VCaP (cell line): ENCODE data around the gene ARMC9.
"Not testable (repeated sequence)": the region's sequence is repeated elsewhere in the genome, so short reads cannot be mapped to it uniquely, and the experiment has no call there.

Experiments
- H3K27ac ChIP-seq: fragments of 450-650 bp; 2 replicates; pipeline ENCODE4 v1.5.1; 2017
- CTCF ChIP-seq: fragments of 450-650 bp; conservative IDR thresholded peaks from 2 replicates; pipeline ENCODE4 v1.5.1; 2017; ENCODE audit warnings: mild to moderate bottlenecking, moderate library complexity

Gene ARMC9

GRCh38 chr2:231189571-231190495 lies 8.6 kb upstream of the ARMC9 start:
- no peak overlapping the region for H3K27ac ChIP-seq
- TF ChIP-seq CTCF, result no peak

- no peak overlapping the region for H3K27ac ChIP-seq
- no peak for TF ChIP-seq CTCF
Measured at GRCh38 chr2:231190531-231191197, 7.8 kb upstream of the ARMC9 start.

DNA sequence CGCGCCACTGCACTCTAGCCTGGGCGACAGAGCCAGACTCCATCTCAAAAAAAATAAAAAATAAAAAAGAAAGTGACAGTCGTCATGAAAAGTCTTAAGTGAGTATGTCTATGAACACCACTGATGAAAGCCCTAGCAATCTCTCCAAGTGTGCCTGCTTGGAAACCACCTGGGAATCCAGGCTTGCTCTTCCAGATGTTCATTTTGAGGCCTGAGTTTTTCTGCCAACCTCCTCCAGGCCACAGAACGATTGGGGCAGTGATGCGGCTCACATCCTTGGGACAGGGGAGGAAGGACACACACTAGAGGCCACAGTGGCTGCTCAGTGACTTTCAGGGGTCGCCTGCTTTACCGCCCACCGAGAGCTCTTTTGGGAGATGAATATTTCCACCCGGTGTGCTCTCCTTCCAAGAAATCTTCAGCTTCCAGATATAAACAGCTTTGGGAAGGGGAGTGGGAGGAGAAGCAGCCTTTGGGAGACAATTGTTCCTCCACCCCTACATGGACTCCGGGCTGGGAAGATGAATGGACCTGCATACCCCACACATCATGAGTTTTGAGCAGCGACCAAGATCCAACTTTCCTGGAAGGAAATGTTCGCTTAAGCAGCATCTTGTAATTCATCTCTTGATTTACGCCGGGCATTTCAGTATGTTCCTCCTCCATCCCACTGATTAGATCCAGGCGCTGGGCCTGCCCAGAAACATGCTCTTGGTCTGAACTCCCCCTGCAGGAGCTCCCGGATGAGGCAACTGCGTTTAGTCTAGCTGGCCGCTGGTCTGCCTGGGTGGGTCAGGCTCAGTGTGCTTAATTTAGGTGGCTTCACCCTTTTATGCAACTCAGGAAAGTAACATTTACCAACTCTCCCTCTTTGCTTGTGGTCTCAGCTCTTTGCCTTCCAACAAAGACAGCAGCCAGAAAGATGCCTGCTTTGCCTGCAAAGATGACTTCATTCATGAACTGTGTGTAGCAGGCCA lies 6.2 kb upstream of the ARMC9 start:
- H3K27ac ChIP-seq, result no peak overlapping the region

GRCh38 chr2:231193216-231193615 lies 5.2 kb upstream of the ARMC9 start:
- no peak for TF ChIP-seq CTCF
- no peak overlapping the region for H3K27ac ChIP-seq

More for the DNA sequence above, 6.2 kb upstream of the ARMC9 start:
- TF ChIP-seq CTCF, result peak; percentile 59

DNA sequence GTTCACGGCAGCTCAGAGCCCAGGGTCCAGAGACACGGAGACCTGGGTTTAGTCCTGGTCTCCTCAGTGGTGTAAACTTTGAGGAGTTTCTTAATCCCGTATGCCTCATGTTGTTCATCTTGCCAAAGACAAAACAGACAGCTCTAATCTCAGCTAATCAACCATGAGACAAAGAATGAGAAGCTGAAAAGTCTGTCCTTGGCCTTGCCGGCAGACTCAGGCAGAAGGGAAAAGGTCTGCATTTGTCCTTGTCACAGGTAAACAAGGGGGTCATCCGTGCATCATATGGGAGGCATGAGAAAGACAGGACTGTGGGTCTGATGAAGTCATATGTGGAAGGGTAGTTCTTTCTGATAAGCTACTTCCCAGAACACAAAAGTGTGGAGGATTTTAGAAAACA lies 1.8 kb upstream of the ARMC9 start:
- no peak overlapping the region for H3K27ac ChIP-seq
- TF ChIP-seq CTCF, result no peak

DNA sequence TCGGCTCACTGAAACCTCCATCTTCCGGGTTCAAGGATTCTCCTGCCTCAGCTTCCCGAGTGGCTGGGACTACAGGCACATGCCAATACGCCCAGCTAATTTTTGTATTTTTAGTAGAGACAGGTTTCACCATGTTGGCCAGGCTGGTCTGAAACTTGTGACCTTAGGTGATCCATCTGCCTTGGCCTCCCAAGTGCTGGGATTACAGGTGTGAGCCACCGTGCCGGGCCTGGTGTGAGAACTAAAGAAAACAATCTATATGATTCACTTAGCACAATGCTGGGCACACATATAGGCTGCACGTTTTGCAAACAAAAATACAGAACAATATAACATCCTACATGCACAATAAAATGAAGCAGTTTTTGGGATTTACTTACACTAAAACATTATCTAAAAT lies 1.2 kb upstream of the ARMC9 start:
- not testable (repeated sequence) for H3K27ac ChIP-seq

DNA sequence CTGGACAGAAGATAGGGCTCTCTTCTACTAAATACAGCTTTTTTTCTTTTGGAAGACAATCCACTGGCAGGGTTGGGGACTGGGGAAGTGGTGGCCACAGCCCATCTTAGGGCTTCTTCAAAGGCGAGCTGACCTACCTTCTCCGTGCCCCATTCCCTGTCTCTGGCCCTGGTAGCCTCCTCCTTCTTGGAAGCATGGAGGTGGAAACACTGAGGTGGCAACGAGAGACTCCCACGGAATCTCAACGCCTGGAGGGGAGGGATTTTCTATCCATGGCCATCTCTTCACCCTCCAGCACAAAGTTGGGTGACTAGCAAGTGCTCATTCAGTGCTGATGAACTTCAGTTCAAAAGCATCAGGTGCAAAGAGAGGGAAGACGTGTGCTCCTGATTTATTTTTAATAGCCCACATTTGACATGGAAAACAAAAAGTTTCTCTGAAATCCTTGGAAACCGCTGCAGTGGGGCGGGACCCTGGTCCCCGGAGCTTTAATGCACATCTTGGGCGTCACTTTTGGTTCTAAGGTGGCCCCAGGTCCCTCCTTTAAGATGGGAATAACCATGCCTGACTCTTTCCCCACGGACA lies 633 bp upstream of the ARMC9 start:
- TF ChIP-seq CTCF, result no peak
- peak overlapping the region; percentile 67 for H3K27ac ChIP-seq
